ENCODE data around the gene GALR2. TPM values are rescaled to one million over a fixed set of nuclear protein-coding genes. Genes with fewer than 3 reads are reported as not detected.

GALR2 gene
- polyA plus RNA-seq, 1 donor (not counting 4 experiments of a cell fraction or from before 2014, with no cell fraction given), result not detected

DNA sequence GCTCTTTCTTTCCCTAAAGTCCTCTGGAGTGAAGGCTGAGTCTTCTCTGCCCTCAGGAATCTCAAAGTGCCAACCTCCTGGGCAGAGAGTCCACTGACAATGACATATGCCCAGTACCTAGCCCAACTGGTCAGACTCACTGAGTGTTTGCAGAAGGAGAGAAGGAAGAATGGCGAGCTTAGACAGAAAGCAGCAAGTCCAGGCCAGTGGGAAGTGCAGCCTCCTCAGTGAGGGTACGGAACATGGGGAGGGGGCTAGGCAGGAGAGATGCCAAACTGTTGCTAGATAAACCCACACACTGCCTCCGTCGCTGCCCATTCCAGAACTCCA lies 28.3 kb downstream of the GALR2 start:
- H3K27ac ChIP-seq (ENCODE audit: control insufficient read depth, insufficient read depth, low read length), result peak overlapping the region; percentile 71
- DNase-seq (ENCODE audit: low read depth, low spot score), result no peak
- FAIRE-seq, result no peak

DNA sequence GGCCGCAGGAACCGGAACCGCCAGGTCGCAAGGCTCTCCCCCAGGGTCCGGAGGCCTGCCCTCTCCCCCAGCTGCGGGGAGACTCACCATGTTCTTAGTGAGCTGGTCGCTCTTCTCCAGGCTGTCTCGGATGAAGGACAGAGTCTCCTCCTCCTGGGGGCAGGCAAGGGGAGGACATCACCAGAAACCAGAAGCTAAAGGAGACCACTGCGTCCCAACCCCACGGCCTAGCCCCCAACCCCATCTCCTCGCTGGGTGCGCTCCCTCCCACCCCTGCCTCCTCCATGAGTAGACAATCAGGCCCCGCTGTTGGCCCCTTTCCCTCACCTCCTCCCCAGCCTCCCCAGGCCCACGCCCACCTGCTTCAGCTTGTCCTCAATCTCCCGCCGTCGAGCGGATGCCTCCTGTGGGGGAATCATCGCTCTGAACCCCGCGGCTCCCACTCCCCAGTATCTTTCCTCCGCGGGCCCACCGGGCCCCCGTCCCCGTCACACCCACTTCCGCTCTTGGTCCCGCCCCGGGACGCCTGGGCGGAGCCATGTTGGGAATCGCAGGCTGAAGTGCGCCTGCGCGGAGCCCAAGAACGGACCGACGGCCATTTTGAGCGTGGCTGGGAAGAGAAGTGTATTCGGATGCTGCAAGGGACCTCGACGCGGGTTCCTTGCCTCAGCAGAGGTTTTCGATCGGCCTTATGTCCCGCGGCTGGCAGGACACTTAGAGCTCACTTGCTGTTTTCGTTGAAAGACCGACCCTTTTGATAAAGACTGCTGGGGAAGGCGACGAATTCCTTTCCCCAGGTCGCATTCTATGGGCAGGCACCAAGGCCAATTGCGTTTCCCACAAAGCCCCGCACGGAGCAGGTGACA lies 28.9 kb downstream of the GALR2 start, which contains the start of gene EXOC7:
Gene EXOC7 (minus strand): TSS at position 514 of the 866 bp plus-strand sequence. CDS start 95 bp downstream, at position 419.
- dilution Hi-C loops (cut with MboI; ENCODE audit: extremely low pct_ligation_motif_present, low sequenced_read_pairs), result no loop called here
- Histone ChIP-seq H3K36me3 (ENCODE audit: control insufficient read depth in 2 of 2, extremely low read depth in 1 of 2, insufficient read depth in 2 of 2, low read length in 2 of 2) (peaks cover 7 to 9% of the 10 kb centered on the region in 2 experiments), H3K9ac (ENCODE audit: control insufficient read depth, extremely low read depth, insufficient read depth, low read length) (peak within 1 kb of the TSS; percentile 83), H3K27me3 (ENCODE audit: control insufficient read depth, extremely low read depth, insufficient read depth, low read length) (no peaks in the 10 kb centered on the region), H3K4me2 (ENCODE audit: control insufficient read depth, extremely low read depth, insufficient read depth, low read depth, low read length) (peak within 1 kb of the TSS; percentile 100), H3K9me3 (ENCODE audit: control insufficient read depth, low read depth, low read length) (no peaks in the 10 kb centered on the region), H2AFZ (ENCODE audit: control insufficient read depth, low read length) (peak within 1 kb of the TSS; percentile 99), H3K4me3 (ENCODE audit: control insufficient read depth in 2 of 3, extremely low read depth in 1 of 3, insufficient read depth in 2 of 3, low read depth in 1 of 3, low read length in 3 of 3) (peak within 1 kb of the TSS; percentile 81 to 98 (median 94)), H3K27ac (ENCODE audit: control insufficient read depth, insufficient read depth, low read length) (peak within 1 kb of the TSS; percentile 71), H3K4me1 (ENCODE audit: control insufficient read depth, extremely low read depth, insufficient read depth, low read length) (peaks cover 6% of the 10 kb centered on the region), H4K20me1 (ENCODE audit: control insufficient read depth, extremely low read depth, insufficient read depth, low read length) (no peaks in the 10 kb centered on the region), H3K79me2 (ENCODE audit: control insufficient read depth, insufficient read depth, low read length) (peaks cover 16% of the 10 kb centered on the region), H3K9me1 (ENCODE audit: control insufficient read depth, extremely low read depth, insufficient read depth, low read length) (no peaks in the 10 kb centered on the region)
- peak; percentile 59 for DNase-seq (ENCODE audit: low read depth, low spot score)
- TF ChIP-seq CTCF (optimal IDR thresholded peaks at IDR 0.05 in 1 of 3, IDR thresholded peaks at IDR 0.05 in 1 of 3, conservative IDR thresholded peaks at IDR 0.05 in 1 of 3; ENCODE audit: extremely low read depth in 1 of 3, insufficient read depth in 2 of 3, low read length in 3 of 3) (peak in 1 of 3 experiments; percentile 6), EZH2 (IDR thresholded peaks at IDR 0.05; ENCODE audit: low read length) (no peak)
- no peak for FAIRE-seq

More for the DNA sequence above, 28.3 kb downstream of the GALR2 start:
- peaks cover 6% of the 10 kb centered on the region for H3K4me1 ChIP-seq (ENCODE audit: control insufficient read depth, extremely low read depth, insufficient read depth, low read length)
- H3K9ac ChIP-seq (ENCODE audit: control insufficient read depth, extremely low read depth, insufficient read depth, low read length), result peak overlapping the region; percentile 83
- H3K27me3 ChIP-seq (ENCODE audit: control insufficient read depth, extremely low read depth, insufficient read depth, low read length), result no peaks in the 10 kb centered on the region
- H3K79me2 ChIP-seq (ENCODE audit: control insufficient read depth, insufficient read depth, low read length), result peaks cover 16% of the 10 kb centered on the region
- H3K4me2 ChIP-seq (ENCODE audit: control insufficient read depth, extremely low read depth, insufficient read depth, low read depth, low read length), result peak overlapping the region; percentile 100
- dilution Hi-C loops (cut with MboI; ENCODE audit: extremely low pct_ligation_motif_present, low sequenced_read_pairs), result no loop called here
- H3K9me1 ChIP-seq (ENCODE audit: control insufficient read depth, extremely low read depth, insufficient read depth, low read length), result no peaks in the 10 kb centered on the region
- H4K20me1 ChIP-seq (ENCODE audit: control insufficient read depth, extremely low read depth, insufficient read depth, low read length), result no peaks in the 10 kb centered on the region
- peak overlapping the region; percentile 81 to 98 (median 94) for H3K4me3 ChIP-seq (ENCODE audit: control insufficient read depth in 2 of 3, extremely low read depth in 1 of 3, insufficient read depth in 2 of 3, low read depth in 1 of 3, low read length in 3 of 3)
- TF ChIP-seq EZH2 (IDR thresholded peaks at IDR 0.05; ENCODE audit: low read length) (no peak), CTCF (optimal IDR thresholded peaks at IDR 0.05 in 1 of 3, IDR thresholded peaks at IDR 0.05 in 1 of 3, conservative IDR thresholded peaks at IDR 0.05 in 1 of 3; ENCODE audit: extremely low read depth in 1 of 3, insufficient read depth in 2 of 3, low read length in 3 of 3) (no peak)
- no peaks in the 10 kb centered on the region for H3K9me3 ChIP-seq (ENCODE audit: control insufficient read depth, low read depth, low read length)
- peaks cover 7 to 10% of the 10 kb centered on the region in 2 experiments for H3K36me3 ChIP-seq (ENCODE audit: control insufficient read depth in 2 of 2, extremely low read depth in 1 of 2, insufficient read depth in 2 of 2, low read length in 2 of 2)
- H2AFZ ChIP-seq (ENCODE audit: control insufficient read depth, low read length), result peak overlapping the region; percentile 99
